HG03175 (cell line): Measurements from ENCODE around the gene REC114.
"Not testable (repeated sequence)": the region's sequence is repeated elsewhere in the genome, so short reads cannot be mapped to it uniquely, and the experiment has no call there.

Experiments
- ATAC-seq: cut with Tn5 transposase; IDR thresholded peaks from one replicate; pipeline ENCODE4 v1.9.1; 2021; ENCODE audit warnings: mild to moderate bottlenecking, moderate library complexity; ENCODE audit not compliant: unreplicated experiment

REC114 gene

GRCh38 chr15:73573037-73573436 is 130.1 kb downstream of the REC114 start:
- no peak for ATAC-seq

DNA sequence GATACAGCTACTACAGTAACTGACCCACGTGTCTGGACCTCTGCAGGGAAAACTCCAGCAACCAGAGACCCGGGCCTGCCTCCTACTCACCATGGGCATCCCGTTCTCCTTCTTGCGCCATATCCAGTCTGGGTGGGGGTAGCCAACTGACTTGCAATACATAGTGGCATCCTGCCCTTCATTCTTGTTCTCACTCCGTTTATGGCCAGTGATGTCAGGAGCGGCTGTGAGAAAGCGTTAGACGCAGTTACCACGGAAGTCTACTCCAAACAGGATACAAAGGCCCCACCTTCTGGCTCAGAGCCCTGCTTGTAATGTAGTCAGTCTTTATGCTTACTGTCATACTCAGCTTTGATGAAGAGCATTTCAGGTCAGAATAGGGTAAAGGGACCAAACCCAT is 130.6 kb downstream of the REC114 start:
- ATAC-seq: no peak

DNA sequence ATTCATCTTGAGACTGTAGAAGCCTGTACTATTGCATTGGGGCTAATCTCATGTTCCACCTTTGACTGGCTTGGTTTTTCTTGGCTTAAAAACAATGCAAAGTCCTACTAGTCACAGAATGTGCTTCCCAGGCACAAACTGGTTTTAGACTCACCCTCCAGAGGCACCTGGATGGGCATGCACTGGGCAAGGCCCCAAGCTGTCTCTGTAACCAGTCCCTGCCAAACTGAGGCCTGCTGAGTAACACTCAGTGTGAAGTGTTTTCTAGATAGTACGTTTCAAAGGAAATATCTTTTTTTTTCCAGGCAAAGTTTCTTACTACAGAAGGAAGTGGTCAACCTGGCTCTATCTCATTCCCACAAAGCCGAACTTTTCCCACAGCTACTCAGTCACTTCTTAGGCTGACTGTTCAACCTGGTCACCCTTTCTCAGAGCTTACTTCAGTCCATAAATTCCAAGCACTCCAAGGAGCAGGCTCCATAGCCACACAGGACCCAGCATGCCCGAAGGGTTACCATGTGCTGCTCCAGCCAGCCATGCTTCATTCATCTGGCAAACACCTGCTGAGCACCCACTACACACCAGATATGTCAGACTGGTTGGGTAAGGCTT is 132.8 kb downstream of the REC114 start:
- no peak for ATAC-seq

GRCh38 chr15:73577593-73577992 is 134.6 kb downstream of the REC114 start:
- not testable (repeated sequence) for ATAC-seq

DNA sequence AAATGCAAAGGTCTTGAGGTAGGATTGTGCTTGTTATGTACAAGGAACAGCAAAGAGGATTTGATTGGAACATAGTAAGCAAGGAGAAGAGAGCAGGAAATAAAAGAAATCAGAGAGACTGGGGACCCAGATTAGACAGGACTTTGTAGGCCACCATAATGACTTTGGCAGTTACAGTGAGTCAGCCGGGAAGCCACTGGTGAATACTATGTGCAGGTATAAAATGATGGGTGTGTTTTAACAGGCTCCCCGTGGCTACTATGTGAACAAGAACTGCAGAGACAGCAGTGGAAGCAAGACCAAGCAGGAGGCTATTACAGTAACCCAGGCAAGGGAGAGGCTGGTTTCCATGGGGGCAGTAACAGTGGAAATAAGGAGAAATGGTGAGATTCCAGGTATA is 135.1 kb downstream of the REC114 start:
- no peak for ATAC-seq

DNA sequence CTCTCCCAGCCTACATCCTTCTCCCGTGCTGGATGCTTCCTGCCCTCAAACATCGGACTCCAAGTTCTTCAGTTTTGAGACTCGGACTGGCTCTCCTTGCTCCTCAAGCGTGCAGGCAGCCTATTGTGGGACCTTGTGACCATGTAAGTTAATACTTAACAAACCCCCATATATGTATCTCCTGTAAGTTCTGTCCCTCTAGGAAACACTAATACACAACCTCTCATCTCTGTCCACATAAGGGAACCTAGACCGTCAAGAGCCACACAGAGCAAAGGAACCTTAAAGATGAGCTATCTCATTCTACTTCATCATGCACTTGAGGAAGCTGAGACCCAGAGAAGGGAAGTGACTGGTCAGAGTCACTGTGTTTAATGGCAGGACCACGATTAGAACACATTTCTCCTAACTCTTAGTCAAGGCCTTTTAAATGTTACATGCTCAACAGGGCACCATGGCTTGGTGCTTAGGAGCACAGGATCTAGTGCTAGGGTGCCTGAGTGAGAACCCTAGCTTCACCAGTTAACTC is 140.0 kb downstream of the REC114 start:
- ATAC-seq: no peak

DNA sequence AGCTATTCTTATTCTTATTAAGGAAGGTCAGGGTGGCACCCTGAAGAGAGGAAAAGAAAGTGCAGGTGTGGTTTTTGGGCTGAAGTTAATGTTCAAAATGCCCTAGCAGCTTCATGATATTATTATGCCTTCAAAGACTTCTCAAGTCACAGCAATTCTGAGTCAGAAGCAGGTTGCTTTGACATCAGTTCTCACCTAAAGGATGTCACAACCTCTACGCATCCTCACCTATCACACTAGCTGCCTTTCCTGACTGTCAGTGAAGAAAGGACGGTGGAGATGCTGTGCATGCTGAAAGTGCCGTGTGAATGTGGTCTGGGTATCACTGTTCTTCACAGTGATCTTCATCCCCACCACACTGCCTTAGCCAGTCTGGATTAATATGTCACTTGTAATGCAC is 140.6 kb downstream of the REC114 start:
- no peak for ATAC-seq

DNA sequence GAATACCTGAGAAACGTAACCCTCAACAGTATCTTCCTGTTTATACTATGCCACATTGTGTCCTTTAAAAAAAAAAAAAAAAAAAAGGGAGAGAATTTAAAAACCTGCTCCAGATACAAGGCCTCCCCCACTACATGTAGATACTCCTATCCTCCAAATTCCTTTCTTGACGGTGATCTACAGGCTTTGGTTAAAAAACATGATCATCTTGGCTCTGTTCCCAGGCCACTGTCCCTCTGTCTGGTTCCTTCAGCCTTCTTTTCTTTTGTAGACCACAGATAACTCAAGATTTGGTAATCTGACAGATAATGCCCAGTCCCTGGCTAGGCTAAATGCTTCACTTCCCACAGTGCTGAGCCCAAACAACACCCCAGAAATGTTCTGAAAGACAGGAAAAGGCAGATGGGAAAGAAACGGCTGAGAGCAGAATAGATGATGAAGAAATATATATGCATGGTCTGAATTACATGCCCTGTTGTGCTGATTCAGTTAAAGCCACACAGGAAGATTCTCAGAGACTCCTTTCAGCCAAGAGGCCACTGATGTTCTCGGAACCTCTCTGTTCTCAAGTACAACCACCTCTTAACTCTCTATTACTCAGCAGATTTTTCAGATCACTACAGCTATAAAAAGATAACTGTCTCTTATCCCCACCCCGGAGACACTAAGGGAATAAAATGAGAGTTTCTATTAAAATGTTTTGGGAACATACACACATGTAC is 141.9 kb downstream of the REC114 start:
- no peak for ATAC-seq

DNA sequence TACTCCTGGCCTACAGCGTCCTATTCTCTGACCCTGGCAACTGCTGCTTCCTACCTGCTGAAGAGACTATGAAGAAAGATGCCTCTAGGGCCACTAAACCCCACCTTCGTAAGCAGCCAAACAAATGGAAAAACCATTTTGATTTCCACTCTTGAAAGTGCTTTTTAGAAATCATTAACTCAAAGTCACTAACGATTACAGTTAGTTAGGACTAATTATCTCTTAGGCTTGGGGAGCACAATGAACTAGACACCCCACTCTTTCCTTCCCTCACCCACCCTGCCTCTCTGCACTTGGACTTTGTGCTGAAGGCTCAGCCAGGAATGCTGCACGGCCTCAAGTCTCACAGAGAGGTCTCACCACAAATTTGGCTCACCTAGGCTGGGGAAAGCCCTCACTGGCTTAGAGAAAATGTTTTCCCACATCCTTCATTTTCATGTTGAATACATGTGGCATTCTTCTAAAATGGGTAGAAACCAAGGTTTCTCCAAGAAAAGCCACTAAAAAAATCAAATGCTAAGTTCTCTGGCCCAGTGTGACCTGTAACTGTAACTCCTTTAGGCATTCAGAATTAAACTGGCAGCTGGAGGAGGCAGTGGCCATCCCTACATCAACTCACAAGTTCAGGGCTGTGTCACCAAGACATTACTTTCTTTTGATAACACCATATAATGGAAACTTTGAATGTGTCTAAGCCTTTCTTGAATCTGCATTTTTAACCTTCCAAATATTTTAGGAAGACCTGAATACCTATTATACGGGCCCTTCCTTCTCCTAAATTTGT is 143.1 kb downstream of the REC114 start:
- ATAC-seq: no peak

DNA sequence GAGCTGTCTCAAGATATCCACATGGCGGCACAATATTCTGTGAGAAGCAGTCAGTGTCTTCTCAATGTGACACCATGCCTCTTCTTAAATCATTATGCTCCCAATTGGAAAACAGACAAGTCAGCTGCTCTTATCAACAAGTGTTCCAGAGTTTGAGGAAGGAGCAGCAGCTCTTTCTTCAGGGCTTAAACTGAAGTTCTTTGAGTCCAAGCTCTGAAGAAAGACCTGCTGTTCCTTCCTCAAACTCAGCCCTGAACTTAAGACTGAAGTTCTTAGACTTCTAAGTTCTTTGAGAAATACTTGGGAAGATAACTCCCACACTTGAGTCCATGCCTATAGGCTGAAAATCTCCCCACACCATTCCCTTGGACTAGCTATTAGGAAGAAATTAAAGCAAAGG is 146.8 kb downstream of the REC114 start:
- no peak for ATAC-seq

DNA sequence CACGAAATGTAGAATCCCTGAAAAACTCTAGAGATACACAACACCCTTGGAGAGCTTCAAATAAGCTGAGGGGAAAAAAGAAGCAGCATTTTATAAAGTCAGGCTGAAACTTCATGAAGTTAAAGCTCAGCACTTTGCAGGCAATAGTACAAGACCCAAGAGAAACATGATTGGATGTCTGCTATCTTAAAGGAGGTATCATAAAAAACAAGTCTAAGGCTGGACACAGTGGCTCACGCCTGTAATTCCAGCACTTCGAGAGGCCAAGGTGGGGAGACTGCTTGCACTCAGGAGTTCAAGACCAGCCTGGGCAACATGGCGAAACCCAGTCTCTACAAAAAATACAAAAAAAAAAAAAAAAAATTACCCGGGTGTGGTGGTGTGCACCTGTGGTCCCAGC is 147.3 kb downstream of the REC114 start:
- no peak for ATAC-seq

GRCh38 chr15:73593304-73594074 is 150.5 kb downstream of the REC114 start:
- ATAC-seq: no peak

GRCh38 chr15:73594109-73594508 is 151.1 kb downstream of the REC114 start:
- ATAC-seq: no peak

DNA sequence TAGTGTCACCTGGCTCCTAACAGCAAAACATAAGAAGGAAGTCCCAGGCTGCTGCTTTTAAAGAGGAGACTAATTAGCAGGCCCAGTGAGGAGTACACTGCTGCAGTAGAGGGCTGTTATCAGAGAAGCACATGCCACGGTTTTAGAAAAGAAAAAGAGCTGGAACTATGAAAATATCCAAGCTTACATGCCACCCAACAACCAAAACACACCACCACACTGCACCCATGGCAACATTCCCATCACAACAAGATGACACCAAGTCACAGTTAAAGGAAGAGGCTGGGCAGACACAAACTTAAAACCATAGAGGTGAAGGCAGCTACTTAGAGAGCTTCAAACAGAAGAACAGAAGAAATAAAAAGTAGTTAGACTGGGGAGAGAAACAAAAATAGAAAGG is 153.2 kb downstream of the REC114 start:
- no peak for ATAC-seq

- ATAC-seq: no peak
Observed at GRCh38 chr15:73597036-73597638, 154.2 kb downstream of the REC114 start.

GRCh38 chr15:73598530-73599160 is 155.7 kb downstream of the REC114 start:
- no peak for ATAC-seq

DNA sequence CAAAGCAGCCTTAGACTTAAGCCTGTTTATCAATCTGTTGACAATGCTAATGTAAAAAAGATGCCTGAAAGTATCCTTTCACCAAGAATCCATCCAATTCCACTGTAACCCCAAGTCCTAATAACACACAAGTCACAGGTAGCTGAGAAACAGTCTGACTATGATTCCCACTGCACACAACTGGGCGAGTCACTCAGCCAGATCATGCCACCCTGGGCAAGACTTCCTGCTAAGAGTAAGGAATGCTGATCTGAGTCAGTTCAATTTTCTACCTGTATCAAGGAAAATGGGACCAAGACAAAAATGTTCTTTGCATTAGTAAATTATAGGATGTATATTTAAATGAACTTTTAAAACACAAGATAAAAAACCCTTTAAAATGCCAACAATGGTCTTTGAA is 157.0 kb downstream of the REC114 start:
- no peak for ATAC-seq

DNA sequence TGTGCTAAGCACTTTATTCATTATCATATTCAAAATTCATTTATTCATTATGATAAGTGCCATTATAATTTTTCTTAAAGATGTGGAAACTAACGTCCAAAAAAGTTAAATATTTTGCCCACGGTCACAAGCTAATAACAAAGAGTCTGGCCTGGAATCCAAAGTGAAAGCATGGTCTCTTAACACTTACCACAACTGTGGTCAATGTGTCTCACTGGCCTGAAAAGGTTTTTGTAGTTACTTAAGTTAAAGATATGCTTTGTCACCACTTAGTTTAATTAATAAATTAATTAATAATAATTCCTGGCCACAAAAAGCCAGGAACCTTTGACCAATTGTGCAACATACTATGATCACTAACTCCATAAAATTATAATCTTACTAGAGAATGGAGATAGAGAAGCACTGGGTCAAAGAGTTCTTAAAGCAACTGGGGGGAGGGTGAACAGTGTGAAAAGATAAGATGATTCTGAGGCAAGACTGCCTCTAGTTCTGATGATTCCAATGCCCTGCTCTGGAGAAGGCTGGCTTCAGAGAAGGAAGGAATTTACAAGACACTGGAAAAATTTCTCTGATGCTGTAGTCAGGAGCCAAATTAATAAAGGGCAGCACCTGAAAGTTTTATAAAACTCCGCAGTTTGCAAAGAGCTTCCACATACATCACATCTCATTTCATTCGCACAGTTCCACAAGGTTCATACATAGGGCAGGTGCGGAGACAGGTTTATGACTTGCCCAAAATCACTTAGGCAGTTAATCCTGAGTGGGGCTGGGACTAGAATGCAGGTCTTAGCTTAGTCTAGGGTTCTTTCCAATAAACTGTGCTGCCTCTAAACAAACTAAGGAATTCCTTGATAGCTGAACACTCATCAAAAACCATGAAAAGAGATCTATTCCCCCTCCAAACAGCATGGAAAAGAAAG is 157.7 kb downstream of the REC114 start:
- no peak for ATAC-seq
